Left colon (tissue), 2 donors: ENCODE data around the gene LOXHD1. TPM values are rescaled to one million over a fixed set of nuclear protein-coding genes. Genes with fewer than 3 reads are reported as not detected.

Experiments
- ATAC-seq: fragments of 200-7000 bp; cut with Tn5 transposase; one replicate; pipeline ENCODE4 v1.9.1; 2020; ENCODE audit warnings: mild to moderate bottlenecking, moderate library complexity
- DNase-seq, 2 donors: peaks; one replicate each; pipeline ENCODE4 v3.0.0-alpha.2; 2020
- intact Hi-C, 2 donors: fragments of 100-400 bp; cut with DNase I in 1 of 2; cut with micrococcal nuclease in 1 of 2; formaldehyde crosslinking; loops; one replicate each; pipeline versions ENCODE4 v1.11.2 to v1.14.0; 2022; cut with DNase I, micrococcal nuclease
- total RNA-seq, 2 donors: library from RNA; stranded (reverse); fragmentation: NEBNext Ultra II Directional; extraction: Animal tissue kit (Norgen Biotek cat#: 25700); gene quantifications; one replicate each; pipeline ENCODE4 v1.2.1, GENCODE V29; 2021
- donor health status: DM: no; HTN: no; CAD: no.
- donor health status: DM: yes; HTN: yes; CAD: no.

Gene LOXHD1
- total RNA-seq, 2 donors from 2014 or later: 0.15 TPM; not detected in 1

DNA sequence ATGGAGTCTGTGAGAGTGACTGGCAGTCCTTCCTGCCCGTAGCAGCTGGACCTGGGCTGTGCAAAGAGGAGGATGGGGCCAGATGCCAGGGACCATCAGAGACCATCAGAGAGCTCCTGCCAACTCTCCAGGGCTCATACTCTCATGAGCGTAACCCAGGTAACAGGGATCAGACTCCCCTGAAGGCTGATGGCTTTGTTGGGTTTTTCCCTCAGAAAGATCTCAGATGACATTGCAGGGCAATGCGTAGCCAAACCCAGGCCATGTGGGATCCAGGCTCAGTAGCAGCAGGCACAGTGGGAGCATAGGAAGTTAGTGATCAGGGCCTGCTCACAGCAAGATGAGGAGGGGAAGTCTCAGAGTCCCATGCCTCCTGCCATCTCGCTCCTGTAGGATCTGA is 218.0 kb downstream of the LOXHD1 start:
- intact Hi-C loops: no loop called here
- no peak for DNase-seq
- no peak for ATAC-seq

DNA sequence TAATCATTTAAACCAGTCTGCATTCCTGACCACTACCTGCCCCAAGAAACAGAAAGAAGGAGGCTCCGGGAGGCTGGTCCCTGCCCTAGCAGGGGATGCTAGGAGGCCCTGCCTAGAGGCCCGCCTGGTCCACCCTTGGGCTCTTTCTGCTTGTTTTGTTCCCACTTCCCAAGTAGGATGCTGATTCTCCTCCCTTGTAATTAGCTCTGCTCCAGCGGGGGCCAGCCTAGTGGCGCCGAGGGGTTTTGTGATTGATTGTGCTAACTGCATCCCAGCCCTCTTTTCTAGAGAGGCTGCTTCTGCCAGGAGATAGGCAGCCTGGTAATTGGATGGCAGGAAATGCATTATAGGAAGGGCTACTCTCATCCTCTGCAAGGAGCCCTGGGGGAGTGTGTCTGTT is 220.0 kb downstream of the LOXHD1 start:
- intact Hi-C loops: no loop called here
- DNase-seq: no peak

GRCh38 chr18:46436621-46437020 is 220.4 kb downstream of the LOXHD1 start:
- DNase-seq: no peak
- ATAC-seq: no peak
- intact Hi-C loops: no loop called here

More for the DNA sequence above, 220.0 kb downstream of the LOXHD1 start:
- no peak for ATAC-seq

DNA sequence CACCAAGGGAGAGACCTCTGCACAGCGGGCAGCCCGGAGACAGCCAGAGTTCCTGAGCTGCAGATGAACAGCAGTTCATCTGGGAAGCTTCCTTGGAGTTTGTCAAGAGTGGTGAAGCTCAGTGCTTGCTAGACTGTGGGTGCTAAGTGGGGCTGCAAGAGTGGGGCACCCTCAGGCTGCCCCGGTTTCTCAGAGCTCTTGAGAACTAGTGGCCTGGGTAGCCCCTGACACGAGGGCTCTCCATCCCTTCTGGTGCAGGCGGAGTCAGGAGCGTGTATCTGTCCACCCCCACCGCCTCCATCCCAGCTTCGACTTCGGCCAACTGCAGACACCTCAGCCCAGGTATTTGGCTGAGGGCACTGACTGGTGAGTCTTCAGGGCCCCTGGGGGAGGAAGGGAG is 222.0 kb downstream of the LOXHD1 start:
- ATAC-seq (no peak), DNase-seq (no peak)
- intact Hi-C loops: no loop called here

DNA sequence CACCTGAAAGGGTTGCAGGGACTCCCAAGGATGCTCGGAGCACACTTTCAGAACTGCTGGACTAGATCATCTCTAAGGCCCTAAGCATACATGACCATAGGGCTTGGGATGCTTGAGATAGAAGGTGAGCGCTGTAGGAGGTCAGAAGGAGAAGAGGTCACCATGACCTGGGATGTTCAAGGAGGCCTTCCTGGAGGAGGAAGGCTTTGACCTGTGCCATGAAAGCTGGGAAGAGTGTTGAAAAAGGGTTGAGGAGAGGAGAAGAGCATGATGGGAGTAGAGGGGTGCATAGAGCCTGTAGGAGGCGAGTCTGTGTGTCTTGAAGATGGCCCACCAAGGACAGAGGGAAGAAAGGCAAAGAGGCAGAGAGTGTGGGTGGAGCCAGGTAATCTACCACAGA is 222.4 kb downstream of the LOXHD1 start:
- ATAC-seq (no peak), DNase-seq (no peak)
- intact Hi-C loops: no loop called here

- ATAC-seq: no peak
- DNase-seq: no peak
- intact Hi-C loops: no loop called here
These were observed 223.7 kb downstream of the LOXHD1 start for GRCh38 chr18:46433121-46433826.

DNA sequence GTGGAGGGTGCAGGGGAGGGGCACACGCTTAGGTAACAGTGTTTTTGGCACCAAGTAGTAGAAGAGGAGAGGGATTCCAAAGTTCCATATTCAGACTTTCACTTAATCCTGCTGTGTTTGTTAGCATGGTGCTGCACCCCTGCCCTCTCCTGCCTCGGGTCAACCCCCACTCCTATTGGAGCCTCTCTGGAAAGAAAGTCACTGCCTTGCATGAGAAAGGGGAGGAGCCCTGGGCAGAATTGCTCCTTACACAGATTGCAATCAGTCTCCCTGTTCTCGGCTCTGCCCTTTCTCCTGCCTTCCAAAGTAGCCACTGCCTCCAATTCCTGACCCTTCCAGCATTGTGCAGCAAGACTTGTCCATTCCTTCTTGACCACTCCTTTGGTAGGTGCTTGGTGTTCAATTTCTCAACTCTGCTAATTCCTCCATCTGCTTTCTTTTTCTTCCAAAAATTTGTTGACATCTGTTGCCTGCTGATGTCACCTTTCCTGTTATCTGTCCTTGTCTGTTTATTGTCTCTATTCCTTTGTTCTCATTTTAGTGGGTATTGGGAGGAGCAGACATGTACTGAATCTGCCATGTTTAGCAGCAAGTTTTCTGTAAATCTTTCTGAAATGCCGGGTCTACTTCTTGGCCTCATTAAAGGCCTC is 225.4 kb downstream of the LOXHD1 start:
- no peak for ATAC-seq
- intact Hi-C loops: no loop called here
- DNase-seq: no peak

GRCh38 chr18:46429649-46430224 is 227.3 kb downstream of the LOXHD1 start:
- DNase-seq (no peak), ATAC-seq (no peak)
- intact Hi-C loops: no loop called here

- ATAC-seq (no peak), DNase-seq (no peak)
- intact Hi-C loops: no loop called here
These were observed 227.9 kb downstream of the LOXHD1 start for GRCh38 chr18:46429130-46429529.

DNA sequence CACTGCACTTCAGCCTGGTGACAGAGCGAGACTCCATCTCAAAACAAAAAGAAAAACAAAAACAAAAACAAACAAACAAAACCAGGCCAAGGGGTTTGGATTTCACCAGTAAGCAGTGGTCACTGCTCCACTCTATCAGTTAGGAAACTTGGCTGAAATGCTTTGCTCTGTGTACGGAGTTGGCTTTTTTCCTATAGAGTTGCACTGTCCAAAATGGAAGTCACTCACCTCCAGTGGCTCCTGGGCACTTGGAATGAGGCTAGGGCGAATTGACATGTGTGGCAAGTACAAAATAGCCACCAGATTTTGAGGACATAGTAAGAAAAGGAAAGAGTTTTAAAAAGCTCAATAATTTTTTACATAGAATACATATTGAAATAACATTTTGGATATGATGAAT is 228.7 kb downstream of the LOXHD1 start:
- DNase-seq (no peak), ATAC-seq (no peak)
- intact Hi-C loops: no loop called here

DNA sequence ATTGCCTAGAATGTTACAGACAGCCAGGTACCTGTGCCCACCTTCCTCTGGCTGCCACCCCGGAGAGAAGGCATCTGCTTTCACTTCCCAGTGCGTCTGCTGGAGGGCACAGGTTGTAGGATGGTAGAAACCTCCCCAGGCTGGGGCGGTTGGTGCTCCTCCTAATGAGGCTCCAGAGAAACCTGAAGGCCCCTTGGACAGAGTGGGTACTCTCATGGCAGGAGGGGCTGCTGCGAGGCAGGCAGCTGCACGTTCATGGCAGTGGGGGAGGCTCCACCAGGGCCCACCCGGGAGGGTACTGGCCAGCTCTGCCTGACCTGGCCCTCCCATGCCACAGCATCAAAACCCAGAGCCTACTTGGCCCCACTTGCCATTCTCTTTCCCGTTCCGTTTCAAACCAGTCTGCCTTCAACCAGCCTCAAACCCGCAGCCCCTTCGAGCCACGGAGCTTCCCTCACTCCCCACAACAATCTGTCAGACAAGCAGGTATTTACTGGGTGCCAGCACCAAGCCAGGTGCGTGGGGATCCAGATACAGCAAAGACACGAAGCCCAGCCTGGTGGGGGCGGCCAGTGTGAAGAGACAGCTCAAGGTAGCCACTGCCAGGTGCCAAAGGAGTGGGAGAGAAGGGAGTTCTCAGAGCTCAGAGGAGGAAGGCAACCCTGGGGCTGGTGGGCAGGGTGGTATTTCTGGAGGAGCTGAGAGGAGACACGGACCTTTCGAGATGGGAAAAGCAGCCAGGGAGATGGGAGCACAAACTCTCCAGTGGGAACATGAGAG is 229.6 kb downstream of the LOXHD1 start:
- intact Hi-C loops: no loop called here
- no peak for DNase-seq
- ATAC-seq: no peak

Other genes starting within 250 kb of the LOXHD1 start
- under 1 TPM; 0.58 to 0.59 TPM for gene ST8SIA5, start 99.8 kb upstream of the LOXHD1 start, total RNA-seq